Ovary (tissue), 9 donors: ENCODE measurements around the gene SLAMF1. TPM values are rescaled to one million over a fixed set of nuclear protein-coding genes. Genes with fewer than 3 reads are reported as not detected.

ENCODE experiments used
- DNase-seq, 5 donors: peaks; one replicate each; pipeline ENCODE4 v3.0.0-alpha.2; 2019 to 2020
- H3K27ac ChIP-seq, 2 donors: fragments of 200-600 bp; one replicate each; pipeline versions ENCODE4 v1.5.1 to v1.8.0; 2019 to 2022
- H3K27me3 ChIP-seq: fragments of 200-600 bp; one replicate; pipeline ENCODE4 v1.8.0; 2022
- H3K36me3 ChIP-seq: fragments of 200-600 bp; sonication (generic); one replicate; pipeline ENCODE4 v1.5.1; 2019
- H3K4me1 ChIP-seq: one replicate; pipeline ENCODE4 v1.8.1; 2013; ENCODE audit warnings: mild to moderate bottlenecking, moderate library complexity; ENCODE audit not compliant: insufficient read depth
- H3K4me3 ChIP-seq: fragments of 200-600 bp; sonication (generic); one replicate; pipeline ENCODE4 v1.5.1; 2017
- H3K9me3 ChIP-seq, 2 donors: fragments of 200-600 bp in 1 of 2; sonication (generic) in 1 of 2; one replicate each; pipeline versions ENCODE4 v1.5.1 to v1.8.1; 2013 to 2019; ENCODE audit warnings: mild to moderate bottlenecking in 1 of 2, moderate library complexity in 1 of 2
- CTCF ChIP-seq, 3 donors: fragments of 450-650 bp in 2 of 3; fragments of 200-600 bp in 1 of 3; IDR thresholded peaks; one replicate each; pipeline versions ENCODE4 v1.5.1 to v1.8.0; 2016 to 2022; ENCODE audit warnings: antibody characterized with exemption in 3 of 3, mild to moderate bottlenecking in 1 of 3
- EP300 ChIP-seq: sonication (generic); formaldehyde crosslinking; IDR thresholded peaks from one replicate; pipeline ENCODE4 v1.6.1; 2017; ENCODE audit warnings: antibody characterized with exemption
- POLR2A ChIP-seq: fragments of 450-650 bp; IDR thresholded peaks from one replicate; pipeline ENCODE4 v1.6.1; 2017; ENCODE audit warnings: antibody characterized with exemption, mild to moderate bottlenecking, moderate library complexity
- WGBS, 3 donors: extraction: QIAGEN DNeasy Blood & Tissue Kit in 1 of 3; methylation state at CpG; one replicate each; pipeline versions ENCODE4 v1.1.5 to v1.1.7; 2013 to 2017; 5-methylcytosine and 5-hydroxymethylcytosine counted together
- intact Hi-C, 4 donors: fragments of 100-400 bp; cut with DNase I; formaldehyde crosslinking; loops; one replicate each; pipeline versions ENCODE4 v1.11.0 to v1.15.1; 2022 to 2023
- polyA plus RNA-seq, 2 donors: library from polyadenylated mRNA; stranded (reverse); fragments of 200-250 nt in 1 of 2; fragments of 350-450 nt in 1 of 2; fragmentation: Illumina TruSeq in 1 of 2; extraction: RNeasy Lipid Tissue Mini Kit (QIAGEN cat#74804) in 1 of 2; gene quantifications; one replicate each; pipeline ENCODE4 v1.2.3, GENCODE V29; 2013 to 2014
- total RNA-seq, 7 donors: library from RNA; depleted of rRNA in 2 of 7; stranded (reverse); fragments of >200 nt in 2 of 7; fragmentation: NEBNext Ultra II Directional in 3 of 7; extraction: Animal tissue kit (Norgen Biotek cat#: 25700) in 3 of 7; gene quantifications; one replicate each; pipeline versions ENCODE4 v1.1.0 to v1.2.4, GENCODE V29; 2016 to 2023
- donor health status: DM: no; HTN: no; CAD: no; lungs with moderate emphysema.
- donor health status: DM: no; HTN: no; CAD: no.
- donor health status: Bipolar disorder and iron deficiency.
- donor health status: DM: yes; HTN: yes; CAD: no.
- donor health status: DM: no; HTN: no; CAD: no.
- donor health status: DM: yes; HTN: yes; CAD: no.

The SLAMF1 gene
- total and polyA plus RNA-seq, 9 donors = 0.15 to 0.68 (median 0.27) TPM; not detected in 3

GRCh38 chr1:160671603-160672517, 25.0 kb upstream of the SLAMF1 start:
- Histone ChIP-seq H3K4me1 (no peaks in the 10 kb centered on the region), H3K9me3 (no peaks in the 10 kb centered on the region), H3K27ac (no peak overlapping the region), H3K36me3 (no peaks in the 10 kb centered on the region), H3K27me3 (no peaks in the 10 kb centered on the region), H3K4me3 (no peak overlapping the region)
- WGBS, 3 donors = 33 to 58% (median 36%) methylated on average over 3 of the region's 3 CpGs
- TF ChIP-seq EP300 = no peak
- no peak for TF ChIP-seq POLR2A
- TF ChIP-seq CTCF (IDR thresholded peaks at IDR 0.05) = no peak
- DNase-seq = no peak
- intact Hi-C loops = loop anchor here in 1 of 4 donors (10.0 kb wide), 1 partner anchor 433 kb away; no protein-coding TSS in a partner anchor

- H3K4me3 ChIP-seq = no peak overlapping the region
- no peaks in the 10 kb centered on the region for H3K36me3 ChIP-seq
- WGBS, 3 donors = 87 to 91% (median 87%) methylated on average over 4 of the region's 4 CpGs
- intact Hi-C loops = loop anchor here in 1 of 4 donors (10.0 kb wide), 1 partner anchor 434 kb away; no protein-coding TSS in a partner anchor
- H3K4me1 ChIP-seq = peaks cover 2% of the 10 kb centered on the region
- H3K9me3 ChIP-seq = no peaks in the 10 kb centered on the region
- DNase-seq = no peak
- H3K27ac ChIP-seq = no peak overlapping the region
- TF ChIP-seq CTCF (IDR thresholded peaks at IDR 0.05) (no peak), EP300 (no peak), POLR2A (no peak)
- H3K27me3 ChIP-seq = no peaks in the 10 kb centered on the region
These were observed 23.9 kb upstream of the SLAMF1 start for GRCh38 chr1:160670701-160671100.

- intact Hi-C loops = loop anchor here in 1 of 4 donors (10.0 kb wide), 1 partner anchor 435 kb away; no protein-coding TSS in a partner anchor
- Histone ChIP-seq H3K27ac (no peak overlapping the region), H3K4me3 (no peak overlapping the region), H3K9me3 (no peaks in the 10 kb centered on the region), H3K27me3 (no peaks in the 10 kb centered on the region), H3K4me1 (peaks cover 2% of the 10 kb centered on the region), H3K36me3 (no peaks in the 10 kb centered on the region)
- 95 to 97% (median 96%) methylated on average over 20 of the region's 20 CpGs for WGBS, 3 donors
- no peak for DNase-seq
- no peak for TF ChIP-seq POLR2A
- no peak for TF ChIP-seq EP300
- no peak for TF ChIP-seq CTCF (IDR thresholded peaks at IDR 0.05)
These were observed 23.0 kb upstream of the SLAMF1 start for GRCh38 chr1:160669802-160670201.

- H3K4me1 ChIP-seq = peaks cover 2% of the 10 kb centered on the region
- TF ChIP-seq POLR2A = no peak
- TF ChIP-seq CTCF (IDR thresholded peaks at IDR 0.05) = no peak
- TF ChIP-seq EP300 = no peak
- H3K9me3 ChIP-seq = no peaks in the 10 kb centered on the region
- no peaks in the 10 kb centered on the region for H3K36me3 ChIP-seq
- no peaks in the 10 kb centered on the region for H3K27me3 ChIP-seq
- H3K27ac ChIP-seq = no peak overlapping the region
- no peak for DNase-seq
- H3K4me3 ChIP-seq = no peak overlapping the region
- intact Hi-C loops = no loop called here
These were observed 22.4 kb upstream of the SLAMF1 start for GRCh38 chr1:160669276-160669675.
